Measurements from ENCODE around the gene PRRC2A.

GRCh38 chr6:31620586-31621319 lies at the start of gene PRRC2A:
- TF ChIP-seq CTCF (conservative IDR thresholded peaks at IDR 0.05; ENCODE audit: low read depth, low read length) (no peak), EZH2 (IDR thresholded peaks at IDR 0.05; ENCODE audit: low read length, unreplicated experiment) (no peak)

All from PC-3 (cell line).